Glomerular visceral epithelial cell (primary cell): ENCODE results near the gene NRP1.
"Not testable (repeated sequence)": the region's sequence is repeated elsewhere in the genome, so short reads cannot be mapped to it uniquely, and the experiment has no call there.

Source experiments
- DNase-seq: peaks from one replicate; pipeline ENCODE4 v3.0.0-alpha.2; 2016; ENCODE audit errors: extremely low spot score

The NRP1 gene

DNA sequence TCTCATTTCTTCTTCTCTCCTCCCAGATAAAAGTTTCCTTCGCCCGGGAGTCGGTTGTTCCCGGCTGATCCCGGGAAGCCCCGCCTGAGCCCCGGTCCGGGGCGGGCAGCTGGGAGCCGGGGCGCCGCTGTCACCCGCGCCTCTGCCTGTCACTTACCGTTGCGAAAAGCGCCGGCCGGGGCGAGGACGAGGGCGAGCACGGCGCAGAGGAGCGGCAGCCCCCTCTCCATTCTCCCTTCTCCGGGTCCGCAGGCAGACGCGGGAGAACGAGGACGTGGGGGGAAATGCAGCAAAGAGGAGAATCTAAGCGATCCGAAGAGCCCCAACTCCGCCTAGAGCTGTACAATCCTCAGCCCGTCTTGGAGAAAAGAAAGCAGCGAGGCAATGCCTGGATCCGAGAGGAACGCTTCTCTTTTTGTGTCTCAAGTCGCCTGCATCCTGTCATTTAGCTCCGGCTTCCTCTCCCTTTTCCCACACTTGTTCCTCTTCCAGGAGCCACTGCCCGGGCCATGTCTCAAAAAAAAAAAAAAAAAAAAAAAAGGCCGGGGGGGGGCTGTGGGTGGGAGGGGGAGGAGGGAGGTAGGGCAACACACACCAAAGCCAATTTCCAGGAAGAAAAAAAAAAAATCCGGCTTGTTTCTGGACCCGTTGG is at the start of gene NRP1:
TSS of gene NRP1 (minus strand) at position 515 of the 652 bp plus-strand sequence. CDS start at position 230, 285 bp downstream.
- DNase-seq, result peak; percentile 89

DNA sequence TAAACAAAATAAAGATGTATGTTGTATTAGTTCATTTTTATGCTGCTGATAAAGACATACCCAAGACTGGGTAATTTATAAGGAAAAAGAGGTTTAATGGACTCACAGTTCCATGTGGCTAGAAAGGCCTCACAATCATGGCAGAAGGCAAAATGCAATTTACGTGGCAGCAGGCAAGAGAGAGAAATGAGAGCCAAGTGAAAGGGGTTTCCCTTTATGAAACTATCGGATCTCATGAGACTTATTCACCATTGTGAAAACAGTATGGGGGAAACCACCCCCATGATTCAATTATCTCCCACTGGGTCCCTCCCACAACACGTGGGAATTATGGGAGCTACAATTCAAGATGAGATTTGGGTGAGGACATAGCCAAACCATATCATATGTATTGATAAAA is 49.7 kb upstream of the NRP1 start:
- DNase-seq, result not testable (repeated sequence)

DNA sequence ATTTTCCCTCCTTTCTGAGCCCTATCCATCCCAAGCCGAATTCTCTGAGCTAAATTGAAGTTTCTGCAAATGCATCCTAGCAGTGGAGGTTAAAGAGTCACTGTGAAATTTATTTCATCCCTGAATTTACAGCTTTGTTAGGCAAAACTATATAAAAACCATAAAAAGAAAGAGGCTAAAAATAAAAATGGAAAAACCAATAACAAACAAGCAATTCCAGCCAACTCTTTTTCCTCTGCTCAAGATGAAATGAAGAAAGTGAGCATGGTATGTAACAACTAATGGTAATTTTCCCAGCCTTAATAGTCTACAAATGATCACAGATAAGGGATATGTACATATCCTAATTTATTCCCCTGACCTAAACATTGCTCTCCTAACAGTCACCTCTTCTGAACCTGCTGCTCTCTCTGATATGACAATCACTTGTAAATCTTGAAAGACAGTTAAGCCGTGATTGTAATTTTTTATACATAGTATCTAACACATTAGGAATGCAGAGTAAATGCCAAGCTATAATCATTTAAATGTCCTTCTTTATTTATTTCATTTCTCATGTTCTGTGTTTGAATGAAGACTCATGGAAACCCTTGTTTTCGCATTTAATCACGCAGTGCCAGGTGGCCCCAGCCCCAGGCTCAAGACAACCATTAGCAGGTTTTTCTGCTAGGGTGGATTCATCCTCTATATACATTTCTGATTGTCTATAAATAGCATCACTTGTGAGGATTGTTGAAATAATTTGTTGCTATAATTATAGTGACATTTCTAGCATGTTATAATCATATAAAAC is 48.6 kb upstream of the NRP1 start:
- DNase-seq, result no peak

DNA sequence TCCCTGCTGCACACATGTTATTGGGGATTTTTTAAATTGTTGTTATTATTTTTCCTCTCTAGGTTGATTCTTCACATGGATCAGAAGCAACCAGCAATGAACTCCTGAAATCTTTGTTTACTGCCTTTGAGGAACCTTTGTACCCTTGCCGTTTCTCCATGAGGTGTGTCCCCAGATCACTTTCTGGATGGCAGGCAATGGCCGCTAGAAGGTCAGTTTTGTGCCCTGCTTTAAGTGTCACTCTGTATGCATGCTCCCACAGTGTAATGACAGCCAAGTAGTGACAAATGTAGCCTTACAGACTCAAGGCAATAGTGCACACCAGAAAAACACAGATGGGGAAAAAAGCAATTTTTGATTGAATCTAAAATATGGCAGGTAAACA is 47.7 kb upstream of the NRP1 start:
- no peak for DNase-seq

DNA sequence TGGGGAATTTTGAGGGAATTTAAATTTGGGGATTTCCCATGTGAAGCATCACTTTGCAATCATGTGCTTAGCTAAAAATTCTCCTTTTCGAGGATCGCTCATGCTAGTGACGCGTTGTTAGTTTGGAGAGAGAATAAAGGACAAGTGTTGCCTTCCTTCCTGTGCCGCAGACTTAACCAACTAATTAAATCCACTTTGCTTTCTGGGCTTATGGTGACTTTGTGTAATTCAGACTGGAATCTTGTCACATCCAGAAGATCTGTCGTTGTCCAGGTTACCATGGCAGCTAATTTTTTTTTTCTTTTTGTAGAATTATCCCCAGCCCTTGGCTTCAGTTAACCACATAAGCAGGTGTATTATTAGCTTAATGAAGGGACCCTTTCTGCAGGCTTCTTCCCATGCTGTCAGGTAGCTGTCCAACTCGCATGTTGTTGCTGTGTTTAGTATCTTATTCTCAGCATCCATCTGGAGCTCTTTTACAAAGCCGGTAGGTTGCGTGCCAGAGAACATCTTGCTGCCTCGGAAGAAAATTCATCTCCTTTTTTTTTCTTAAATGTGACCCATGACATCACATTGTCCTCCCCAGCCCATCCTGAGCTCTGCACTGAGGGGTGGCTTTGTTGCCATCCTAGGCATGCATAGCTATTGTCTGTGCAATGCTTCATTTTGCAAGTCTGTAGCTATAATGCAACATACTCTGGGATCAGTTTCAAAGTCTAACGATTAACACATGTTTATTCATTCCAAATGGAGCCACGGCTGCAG is 47.2 kb upstream of the NRP1 start:
- DNase-seq, result no peak

DNA sequence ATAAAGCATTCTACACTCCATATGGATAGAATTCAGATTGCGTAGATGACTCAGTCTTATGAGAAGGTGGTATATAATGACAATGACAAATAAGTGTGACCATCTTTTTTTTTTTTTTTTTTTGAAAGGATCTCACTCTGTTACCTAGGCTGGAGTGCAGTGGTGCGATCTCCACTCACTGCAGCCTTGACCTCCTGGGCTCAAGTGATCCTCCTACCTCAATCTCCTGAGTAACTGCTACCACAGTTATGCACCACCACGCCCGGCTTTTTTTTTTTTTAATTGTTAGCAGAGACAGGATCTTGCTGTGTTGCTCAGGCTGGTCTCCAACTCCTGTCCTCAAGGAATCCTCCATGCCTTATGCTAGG is 43.2 kb upstream of the NRP1 start:
- peak; percentile 49 for DNase-seq

DNA sequence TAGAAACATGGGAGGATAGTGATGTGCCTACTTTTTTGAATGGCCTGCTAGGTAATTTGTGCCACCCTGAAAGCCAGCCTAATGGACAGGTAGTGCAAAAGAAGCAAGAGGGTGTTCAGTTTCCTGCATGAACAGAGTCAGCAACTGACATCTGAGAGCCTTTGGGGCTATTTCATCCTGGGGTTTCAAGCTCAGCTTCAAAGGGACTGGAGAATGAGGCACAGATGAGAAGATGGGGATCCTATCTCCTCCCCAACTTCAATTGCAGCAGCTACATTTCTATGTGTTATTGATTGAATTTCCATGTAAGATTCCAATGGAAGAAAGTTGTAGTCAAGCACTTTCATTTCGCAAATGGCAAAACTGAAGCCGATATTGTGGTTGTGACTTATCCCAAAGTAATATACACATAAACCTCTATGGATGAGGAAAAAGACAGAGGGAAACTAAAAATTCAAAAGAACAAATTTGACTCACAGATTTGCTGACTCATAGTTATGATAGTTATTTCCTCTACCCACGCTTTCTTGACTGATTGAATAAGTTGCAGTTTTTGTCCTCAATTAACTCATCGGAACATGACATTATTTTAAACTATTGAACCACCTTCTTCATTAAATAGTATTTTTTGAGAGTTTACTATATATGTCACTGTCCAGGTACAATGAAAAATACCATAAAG is 42.6 kb upstream of the NRP1 start:
- DNase-seq, result peak; percentile 25

DNA sequence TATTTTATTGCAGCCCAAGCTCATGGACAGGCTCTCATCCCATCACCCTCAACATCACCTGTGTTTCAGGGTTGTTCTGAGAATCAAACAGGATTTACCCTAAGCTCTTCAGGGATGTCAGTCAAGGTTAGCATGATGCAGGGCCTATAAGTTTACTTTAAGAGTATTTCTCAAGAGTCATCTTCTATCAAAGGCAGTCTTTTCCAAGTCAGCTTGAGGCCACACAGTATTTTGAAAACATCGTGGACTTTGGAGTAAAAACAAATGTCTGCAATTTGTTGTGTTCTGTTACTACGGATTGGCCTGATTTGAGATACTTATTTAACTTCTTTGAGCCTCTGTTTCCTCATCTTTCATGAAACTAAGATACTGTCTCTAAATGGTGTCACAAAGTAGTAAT is 42.0 kb upstream of the NRP1 start:
- DNase-seq, result no peak

DNA sequence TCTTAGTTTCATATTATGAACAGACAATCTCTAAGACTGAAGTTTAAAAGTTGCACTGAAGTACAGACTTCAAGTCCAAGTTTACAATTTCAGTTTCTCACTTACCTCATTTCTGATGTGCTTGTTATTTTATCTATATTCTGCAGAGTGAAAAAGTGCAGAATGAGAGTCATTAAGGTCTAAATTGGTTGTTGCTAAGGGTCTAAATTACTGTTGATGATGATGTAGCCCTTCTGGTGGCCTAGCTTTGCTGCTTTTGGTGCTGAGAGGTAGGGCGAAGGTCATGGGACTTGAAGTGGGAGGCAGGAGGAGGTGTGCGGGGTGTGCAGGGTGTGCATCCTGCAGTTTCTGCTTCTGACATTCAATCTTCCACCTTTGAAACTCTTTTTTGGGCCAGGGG is 38.8 kb upstream of the NRP1 start:
- DNase-seq, result no peak

DNA sequence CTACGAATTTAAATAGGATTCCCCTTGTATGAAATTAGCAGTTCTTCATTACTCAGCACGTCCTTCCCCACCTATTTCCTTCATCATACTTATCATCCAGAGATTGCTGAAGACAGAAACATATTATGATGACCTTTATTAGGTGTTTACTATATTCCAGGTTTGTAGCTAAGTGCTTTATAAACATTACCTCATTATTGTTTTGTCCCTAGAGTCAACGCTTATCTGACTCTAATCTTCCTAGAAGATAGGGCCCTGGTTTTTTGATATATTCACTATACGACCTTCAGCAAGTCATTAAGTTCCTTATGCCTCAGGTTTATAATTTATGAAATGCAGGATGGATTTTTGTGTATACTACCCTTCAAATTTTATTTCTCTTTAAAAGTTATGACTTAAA is 36.8 kb upstream of the NRP1 start:
- no peak for DNase-seq

DNA sequence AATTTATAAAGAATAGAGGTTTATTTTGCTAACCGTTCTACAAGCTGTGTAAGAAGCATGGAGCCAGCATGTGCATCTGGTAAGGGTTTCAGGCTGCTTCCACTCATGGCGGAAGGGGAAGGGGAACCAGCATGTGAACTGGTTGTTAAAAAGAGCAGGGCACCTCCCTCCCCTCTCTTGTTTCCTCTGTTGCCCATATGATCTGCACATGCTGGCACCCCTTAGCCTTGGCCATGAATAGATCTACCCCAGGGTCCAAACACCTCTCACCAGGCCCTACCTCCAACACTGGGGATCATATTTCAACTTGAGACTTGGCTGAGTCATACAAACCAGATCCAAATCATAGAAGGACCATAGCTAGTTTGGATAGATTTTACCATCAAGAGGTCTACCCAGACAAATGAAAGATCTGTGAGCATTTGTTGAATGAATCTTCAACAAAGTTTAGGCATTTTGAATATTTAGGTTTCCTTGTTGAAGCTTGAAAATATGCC is 36.0 kb upstream of the NRP1 start:
- no peak for DNase-seq

DNA sequence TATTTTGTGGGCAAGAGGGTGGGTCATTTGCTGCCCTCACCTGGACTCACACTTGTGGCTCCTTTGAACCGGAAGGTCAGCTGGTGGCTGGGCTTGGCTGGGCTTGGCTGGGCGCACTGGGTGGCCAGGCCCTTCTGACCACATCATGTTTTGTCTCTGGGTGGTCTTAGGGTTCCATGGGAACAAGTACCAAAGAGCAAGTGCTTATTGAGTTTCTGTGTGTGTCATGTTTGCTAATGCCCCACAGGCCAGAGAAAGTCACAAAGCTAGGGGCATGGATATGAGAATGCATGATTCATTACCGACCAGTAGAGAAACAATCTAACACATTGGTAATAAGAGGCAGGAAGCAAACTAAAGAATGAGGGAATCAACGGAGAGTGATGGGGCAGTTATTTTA is 33.6 kb upstream of the NRP1 start:
- DNase-seq, result no peak

DNA sequence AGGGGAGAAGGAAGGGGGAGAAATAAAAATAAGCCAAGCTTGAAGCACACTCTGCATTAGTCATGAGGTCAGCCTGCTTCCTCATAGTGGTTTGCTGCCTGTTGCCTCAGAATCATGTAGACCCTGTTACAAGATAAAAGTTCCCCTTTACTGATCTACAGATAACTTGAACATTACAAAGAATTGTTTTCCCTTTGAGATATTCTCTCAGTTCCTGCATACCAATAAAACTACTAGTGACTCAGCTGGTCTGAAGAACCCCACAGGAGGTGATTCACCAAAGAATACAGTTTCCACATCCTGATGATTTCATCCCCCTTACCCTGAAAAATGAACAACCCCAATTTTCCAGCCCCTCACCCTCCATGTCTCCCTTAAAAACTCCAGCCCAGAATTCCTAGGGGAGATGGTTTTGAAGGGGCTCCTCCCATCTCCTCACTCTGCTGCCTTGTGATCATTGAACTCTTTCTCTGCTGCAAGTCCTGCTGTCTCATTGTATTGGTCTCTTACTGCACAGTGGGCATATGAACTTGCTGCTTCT is 31.5 kb upstream of the NRP1 start:
- peak; percentile 90 for DNase-seq

DNA sequence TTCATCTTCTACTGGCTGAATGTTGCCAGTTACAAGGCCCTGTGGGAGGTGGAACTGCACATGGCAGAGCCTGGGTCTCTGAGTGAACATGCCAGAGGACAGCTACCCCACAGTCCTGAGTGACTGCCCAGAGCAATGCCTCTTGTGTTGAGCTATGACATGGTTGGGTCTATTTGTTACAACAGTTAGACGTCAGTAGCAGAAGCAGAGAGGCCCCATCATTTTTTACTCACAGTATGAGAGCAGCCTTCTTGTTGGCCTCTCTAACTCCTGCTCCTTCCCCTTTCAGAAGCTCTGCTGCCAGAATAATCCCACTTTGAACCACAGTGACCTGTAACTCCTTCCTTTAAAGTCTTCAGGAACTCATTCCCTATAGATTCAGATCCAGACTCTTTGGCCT is 30.8 kb upstream of the NRP1 start:
- no peak for DNase-seq

DNA sequence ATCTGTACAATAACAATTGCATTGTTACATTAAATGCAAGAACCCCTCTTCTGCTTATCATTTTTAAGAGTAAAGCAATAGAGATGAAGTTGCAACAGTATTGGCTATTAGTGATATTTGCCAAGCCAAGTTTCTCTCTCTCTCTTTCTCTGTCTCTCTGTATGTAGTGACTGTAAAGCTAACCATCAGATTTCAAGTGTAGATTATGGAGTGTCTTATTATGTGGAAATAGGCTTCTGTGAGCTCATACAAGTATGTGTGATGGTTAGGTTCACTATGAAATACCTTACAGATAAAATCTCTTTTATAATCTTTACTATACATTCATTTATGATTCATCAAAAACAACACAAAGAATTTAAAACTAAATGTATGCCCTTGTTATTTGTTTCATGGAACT is 28.6 kb upstream of the NRP1 start:
- no peak for DNase-seq

DNA sequence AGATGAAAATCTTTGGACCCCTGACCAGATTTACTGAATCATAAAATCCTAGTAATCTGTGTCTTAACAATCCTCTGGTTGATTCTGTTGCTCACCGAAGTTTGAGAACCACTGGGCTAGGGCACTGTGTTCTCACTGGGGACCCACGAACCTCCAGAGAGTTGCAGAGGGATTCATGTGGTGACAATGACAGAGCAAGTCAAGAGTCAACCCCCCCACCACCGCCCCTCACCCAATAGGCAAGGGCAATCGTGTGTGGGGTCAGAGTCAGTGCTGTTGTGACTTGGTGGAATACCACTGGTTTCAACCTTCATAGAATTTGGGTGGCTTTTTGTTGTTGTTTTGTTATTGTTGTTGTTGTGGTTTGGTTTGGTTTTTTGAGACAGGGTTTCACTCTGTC is 23.5 kb upstream of the NRP1 start:
- no peak for DNase-seq

DNA sequence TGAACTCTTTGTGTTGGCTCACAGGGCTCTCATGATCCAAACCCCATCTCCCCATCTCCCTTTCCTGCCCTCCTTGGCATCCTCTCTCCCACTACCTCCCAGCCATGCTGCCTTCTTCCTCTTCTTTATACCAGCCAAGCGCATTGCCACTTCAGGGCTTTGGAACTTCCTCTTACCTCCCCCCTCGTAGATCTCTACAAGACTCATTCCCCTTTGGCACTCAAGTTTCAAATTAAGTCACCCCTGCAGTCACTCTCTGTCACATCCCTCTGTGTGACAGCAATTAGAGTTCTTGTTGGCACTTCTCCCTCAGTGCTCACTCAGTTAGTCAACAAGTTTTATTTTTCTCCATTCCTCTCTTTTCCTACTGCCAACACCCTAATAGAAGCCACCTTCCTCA is 20.8 kb upstream of the NRP1 start:
- no peak for DNase-seq

DNA sequence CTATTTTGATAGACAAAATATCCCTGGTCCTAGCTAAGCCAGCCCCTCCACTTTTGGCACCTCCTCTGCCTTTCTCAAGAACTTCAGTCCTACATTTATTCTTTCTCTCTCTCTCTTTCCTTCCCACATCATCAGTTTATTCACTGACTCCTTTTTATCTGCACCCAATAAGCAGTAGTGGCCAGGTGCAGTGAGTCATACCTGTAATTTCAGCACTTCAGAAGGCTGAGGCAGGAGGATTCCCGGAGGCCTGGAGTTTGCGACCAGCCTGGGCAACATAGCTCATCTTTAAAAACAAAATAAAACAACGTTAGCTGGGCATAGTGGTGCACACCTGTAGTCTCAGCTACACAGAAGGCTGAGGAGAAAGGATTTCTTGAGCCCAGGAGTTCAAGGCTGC is 19.4 kb upstream of the NRP1 start:
- DNase-seq, result no peak

DNA sequence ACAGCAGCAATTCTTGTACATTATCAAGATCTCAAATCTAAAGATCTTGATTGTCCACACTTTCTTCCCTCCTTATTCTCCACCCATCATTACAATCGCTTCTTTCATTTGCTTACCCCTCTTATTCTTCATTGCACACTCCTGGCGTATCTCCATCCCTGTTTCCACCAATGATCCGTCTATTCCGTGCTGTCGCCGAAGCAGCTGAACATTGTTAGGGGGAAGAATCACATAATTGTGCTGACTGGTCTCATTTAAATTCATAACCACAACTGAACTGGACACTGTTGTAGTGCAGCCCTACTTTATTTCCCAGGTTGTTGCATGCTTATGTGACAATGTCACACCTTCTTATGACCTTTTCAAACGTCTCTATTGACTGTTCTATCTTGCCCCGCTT is 18.9 kb upstream of the NRP1 start:
- no peak for DNase-seq

DNA sequence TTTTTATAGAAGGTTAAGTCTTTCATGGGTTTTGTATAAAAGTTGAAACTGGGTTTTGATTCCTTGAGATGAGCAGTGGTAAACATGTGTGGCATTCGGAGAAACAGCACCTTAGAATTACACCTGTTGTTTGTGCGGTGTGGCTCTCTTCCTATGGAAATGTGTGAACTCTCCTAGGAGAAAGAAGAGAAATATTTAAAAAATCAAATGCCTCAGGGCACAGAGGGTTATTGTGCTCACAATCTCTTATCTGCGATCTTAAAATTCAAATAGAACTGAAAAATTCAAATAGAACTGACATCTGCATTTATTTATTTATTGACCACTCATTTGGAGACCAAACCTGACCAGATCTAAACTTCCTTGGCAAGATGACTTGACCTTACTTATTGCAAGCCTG is 18.1 kb upstream of the NRP1 start:
- no peak for DNase-seq

DNA sequence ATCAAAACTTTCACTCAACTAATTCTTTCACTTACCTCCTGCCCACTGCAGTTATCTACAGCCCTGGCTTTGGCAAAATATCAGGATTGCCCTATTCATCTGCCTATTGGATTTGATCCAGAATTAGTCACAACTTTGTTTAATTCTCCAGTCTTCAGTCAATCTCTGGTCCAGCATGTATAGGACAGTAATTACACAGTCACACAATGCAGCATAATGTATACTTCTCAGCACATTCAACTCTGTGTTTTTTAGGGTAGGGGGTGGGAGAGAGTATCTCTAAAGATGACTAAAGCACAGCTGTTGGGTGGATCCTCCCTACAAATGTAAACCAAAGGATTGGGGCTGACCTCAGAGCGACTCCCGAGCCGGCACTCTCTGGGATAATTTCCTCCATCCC is 17.7 kb upstream of the NRP1 start:
- peak; percentile 41 for DNase-seq

DNA sequence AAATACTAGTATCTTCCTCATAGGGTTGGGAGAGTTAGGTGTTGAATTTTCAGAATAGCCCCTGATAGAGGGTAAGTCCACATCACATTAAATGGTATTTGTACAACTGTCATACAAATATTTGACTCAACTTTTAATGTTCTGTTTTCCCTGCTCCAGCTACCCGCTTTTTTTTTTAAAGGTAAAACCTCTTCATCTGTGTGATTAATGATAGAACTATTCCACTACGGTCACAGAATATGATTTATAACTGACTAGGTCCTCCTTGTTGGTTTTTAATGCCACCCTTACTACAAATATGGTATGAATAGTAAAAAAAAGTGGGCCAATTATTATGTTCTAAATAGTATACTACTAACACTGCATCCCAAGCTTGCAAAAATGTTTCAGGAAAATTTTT is 15.6 kb upstream of the NRP1 start:
- no peak for DNase-seq
